ENCODE measurements around the gene HAUS6.

The HAUS6 gene

GRCh38 chr9:19087106-19088000 lies 15.4 kb downstream of the HAUS6 start:
- peak; percentile 28 for DNase-seq (ENCODE audit: low read depth)
- H3K4me3 ChIP-seq (ENCODE audit: low read depth, low read length), result no peak overlapping the region
- no peak for TF ChIP-seq POLR2A (IDR thresholded peaks at IDR 0.05; ENCODE audit: extremely low read depth, insufficient read length)
- TF ChIP-seq MAX (IDR thresholded peaks at IDR 0.05; ENCODE audit: low read depth, low read length), result no peak
- TF ChIP-seq CTCF (IDR thresholded peaks at IDR 0.05; ENCODE audit: low read depth, low read length), result no peak
- no peak for TF ChIP-seq MYC (IDR thresholded peaks at IDR 0.05; ENCODE audit: low read depth, low read length)

DNA sequence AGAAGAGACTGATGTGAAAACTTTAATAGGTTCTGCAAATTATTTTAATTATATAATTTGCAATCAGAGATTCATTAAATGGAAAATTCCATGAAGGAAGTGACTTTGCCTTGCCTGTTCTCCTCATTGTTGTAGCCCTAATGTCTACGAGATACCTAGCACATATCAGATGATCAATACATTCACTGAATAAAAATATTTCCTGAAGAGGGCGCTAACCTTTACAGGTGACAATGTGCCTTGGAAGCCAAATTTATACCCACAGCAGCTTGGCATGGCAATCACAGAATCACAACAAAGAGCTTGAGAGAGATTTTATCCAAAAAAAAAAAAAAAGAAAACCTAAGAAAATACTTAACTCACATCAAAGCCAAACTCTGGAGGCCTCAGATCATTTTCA lies 17.4 kb downstream of the HAUS6 start:
- no peak overlapping the region for H3K4me3 ChIP-seq (ENCODE audit: low read depth, low read length)
- DNase-seq (ENCODE audit: low read depth), result peak; percentile 64
- peak; percentile 56 for TF ChIP-seq CTCF (IDR thresholded peaks at IDR 0.05; ENCODE audit: low read depth, low read length)
- TF ChIP-seq MAX (IDR thresholded peaks at IDR 0.05; ENCODE audit: low read depth, low read length), result peak; percentile 22; the same call in 1 of the 2 replicates
- no peak for TF ChIP-seq POLR2A (IDR thresholded peaks at IDR 0.05; ENCODE audit: extremely low read depth, insufficient read length)

- no peak for DNase-seq (ENCODE audit: low read depth)
- no peak for TF ChIP-seq MYC (IDR thresholded peaks at IDR 0.05; ENCODE audit: low read depth, low read length)
- TF ChIP-seq CTCF (IDR thresholded peaks at IDR 0.05; ENCODE audit: low read depth, low read length), result no peak
- no peak for TF ChIP-seq POLR2A (IDR thresholded peaks at IDR 0.05; ENCODE audit: extremely low read depth, insufficient read length)
- no peak for TF ChIP-seq MAX (IDR thresholded peaks at IDR 0.05; ENCODE audit: low read depth, low read length)
- no peak overlapping the region for H3K4me3 ChIP-seq (ENCODE audit: low read depth, low read length)
These were observed 27.9 kb downstream of the HAUS6 start for GRCh38 chr9:19074836-19075235.

- no peak for TF ChIP-seq MYC (IDR thresholded peaks at IDR 0.05; ENCODE audit: low read depth, low read length)
- no peak for TF ChIP-seq CTCF (IDR thresholded peaks at IDR 0.05; ENCODE audit: low read depth, low read length)
- TF ChIP-seq POLR2A (IDR thresholded peaks at IDR 0.05; ENCODE audit: extremely low read depth, insufficient read length), result no peak
- TF ChIP-seq MAX (IDR thresholded peaks at IDR 0.05; ENCODE audit: low read depth, low read length), result no peak
- H3K4me3 ChIP-seq (ENCODE audit: low read depth, low read length), result no peak overlapping the region
- no peak for DNase-seq (ENCODE audit: low read depth)
These were observed 28.5 kb downstream of the HAUS6 start for GRCh38 chr9:19074229-19074628.

- peak; percentile 18 for TF ChIP-seq POLR2A (IDR thresholded peaks at IDR 0.05; ENCODE audit: extremely low read depth, insufficient read length)
- TF ChIP-seq MAX (IDR thresholded peaks at IDR 0.05; ENCODE audit: low read depth, low read length), result no peak
- DNase-seq (ENCODE audit: low read depth), result no peak
- no peak overlapping the region for H3K4me3 ChIP-seq (ENCODE audit: low read depth, low read length)
These were observed 45.7 kb downstream of the HAUS6 start for GRCh38 chr9:19057033-19057432.
